Endodermal cell (in vitro differentiated cells): ENCODE results near the gene FBRSL1. TPM values are rescaled to one million over a fixed set of nuclear protein-coding genes. Genes with fewer than 3 reads are reported as not detected.

Experiments
- DNase-seq: peaks from one replicate; pipeline ENCODE4 v3.0.0-alpha.2; 2017
- H3K27ac ChIP-seq: 2 replicates; pipeline ENCODE4 v1.5.1; 2013; ENCODE audit warnings: mild to moderate bottlenecking, low read depth, low read length, moderate library complexity
- H3K27me3 ChIP-seq: 2 replicates; pipeline ENCODE4 v1.6.1; 2013; ENCODE audit warnings: mild to moderate bottlenecking, low read length, moderate library complexity; ENCODE audit not compliant: insufficient read depth, control insufficient read depth, poor library complexity, severe bottlenecking
- H3K36me3 ChIP-seq: 2 replicates; pipeline ENCODE4 v1.7.0; 2013; ENCODE audit warnings: mild to moderate bottlenecking, low read length, moderate library complexity; ENCODE audit not compliant: control insufficient read depth, insufficient read depth
- H3K4me1 ChIP-seq: one replicate; pipeline ENCODE4 v1.7.0; 2013; ENCODE audit warnings: low read length; ENCODE audit not compliant: control insufficient read depth, insufficient read depth
- H3K4me3 ChIP-seq: 2 replicates; pipeline ENCODE4 v1.5.1; 2013; ENCODE audit warnings: mild to moderate bottlenecking, low read length, moderate library complexity
- H3K9ac ChIP-seq: 2 replicates; pipeline ENCODE4 v1.6.1; 2013; ENCODE audit warnings: mild to moderate bottlenecking, low read length, moderate library complexity; ENCODE audit not compliant: poor library complexity, severe bottlenecking; ENCODE audit errors: extremely low read depth
- H3K9me3 ChIP-seq: 2 replicates; pipeline ENCODE4 v1.6.1; 2013; ENCODE audit warnings: mild to moderate bottlenecking, low read length, moderate library complexity; ENCODE audit not compliant: control insufficient read depth
- H3K27ac Mint-ChIP-seq: 2 replicates; pipeline ENCODE4 v1.8.0; 2020; ENCODE audit warnings: mixed read lengths
- H3K27me3 Mint-ChIP-seq: 2 replicates; pipeline ENCODE4 v1.8.0; 2021; ENCODE audit warnings: mild to moderate bottlenecking, mixed read lengths; ENCODE audit not compliant: insufficient read depth
- H3K36me3 Mint-ChIP-seq: 2 replicates; pipeline ENCODE4 v1.8.0; 2020; ENCODE audit warnings: low read depth, mixed read lengths
- H3K4me1 Mint-ChIP-seq: 2 replicates; pipeline ENCODE4 v1.8.0; 2020; ENCODE audit warnings: mixed read lengths
- H3K4me3 Mint-ChIP-seq: 2 replicates; pipeline ENCODE4 v1.8.0; 2020; ENCODE audit warnings: mild to moderate bottlenecking, moderate library complexity, mixed read lengths
- H3K9me3 Mint-ChIP-seq: 2 replicates; pipeline ENCODE4 v1.8.0; 2020; ENCODE audit warnings: mild to moderate bottlenecking, mixed read lengths
- CTCF ChIP-seq: fragments of 200-600 bp; sonication (generic); conservative IDR thresholded peaks from 2 replicates; pipeline ENCODE4 v1.5.0; 2021; ENCODE audit warnings: antibody characterized with exemption, mild to moderate bottlenecking
- WGBS, 2 experiments: methylation state at CpG; one replicate each; pipeline versions ENCODE4 v1.1.5 to v1.1.7; 2013; ENCODE audit warnings: missing lambda C conversion rate in 2 of 2, mixed read lengths in 1 of 2; ENCODE audit not compliant: insufficient coverage in 1 of 2, insufficient read length in 1 of 2; 5-methylcytosine and 5-hydroxymethylcytosine counted together
- total RNA-seq, 2 donors: library from RNA; stranded (reverse); fragmentation: NEBNext Ultra II Directional in 1 of 2; extraction: Animal tissue kit (Norgen Biotek cat#: 25700) in 1 of 2; gene quantifications; 2 replicates in 1 of 2; 3 replicates in 1 of 2; pipeline ENCODE4 v1.2.1, GENCODE V29; 2021

Gene FBRSL1
- total RNA-seq, 2 donors from 2014 or later = 74.9 to 92.3 TPM

DNA sequence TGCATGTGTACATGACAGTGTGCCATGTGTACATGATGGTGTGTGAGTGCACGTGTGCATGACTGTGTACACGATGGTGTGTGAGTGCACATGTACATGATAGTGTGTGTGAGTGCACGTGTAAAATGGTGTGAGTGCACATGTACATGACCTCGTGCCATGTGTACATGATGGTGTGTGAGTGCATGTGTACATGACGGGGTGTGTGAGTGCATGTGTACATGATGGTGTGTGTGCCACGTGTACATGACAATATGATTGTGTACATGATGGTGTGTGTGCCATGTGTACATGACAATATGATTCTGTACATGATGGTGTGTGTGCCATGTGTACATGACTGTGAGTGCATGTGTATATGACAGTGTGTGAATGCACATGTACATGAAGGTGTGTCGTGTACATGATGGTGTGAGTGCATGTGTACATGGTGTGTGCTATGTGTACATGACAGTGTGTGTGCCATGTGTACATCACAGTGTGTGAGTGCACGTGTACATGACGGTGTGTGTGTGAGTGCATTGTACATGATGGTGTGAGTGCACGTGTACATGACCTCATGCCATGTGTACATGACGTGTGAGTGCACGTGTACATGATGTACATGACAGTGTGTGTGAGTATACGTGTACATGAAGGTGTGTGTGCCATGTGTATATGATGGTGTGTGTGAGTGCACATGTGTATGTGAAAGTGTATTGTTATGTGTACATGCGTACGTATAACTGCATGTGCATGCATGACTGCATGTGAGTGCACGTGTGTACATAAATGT lies 46.3 kb downstream of the FBRSL1 start:
- Histone ChIP-seq H3K36me3 (no peaks in the 10 kb centered on the region), H3K27ac (no peak overlapping the region), H3K4me3 (peak overlapping the region; percentile 15), H3K9me3 (peaks cover 36% of the 10 kb centered on the region), H3K27me3 (peaks cover 10% of the 10 kb centered on the region), H3K4me1 (no peaks in the 10 kb centered on the region), H3K9ac (no peak overlapping the region)
- Mint-ChIP-seq H3K27ac (no peak overlapping the region), H3K36me3 (peaks cover 25% of the 10 kb centered on the region), H3K4me1 (no peaks in the 10 kb centered on the region), H3K9me3 (peaks cover 53% of the 10 kb centered on the region), H3K27me3 (peaks cover 64% of the 10 kb centered on the region), H3K4me3 (no peak overlapping the region)
- no peak for DNase-seq
- TF ChIP-seq CTCF = no peak
- WGBS, 2 experiments = 92 to 94% methylated on average over 15 to 16 of the region's 16 CpGs

- H3K4me3 Mint-ChIP-seq = no peak overlapping the region
- no peak overlapping the region for H3K27ac ChIP-seq
- H3K9me3 ChIP-seq = peaks cover 31% of the 10 kb centered on the region
- no peak overlapping the region for H3K4me3 ChIP-seq
- peaks cover 46% of the 10 kb centered on the region for H3K9me3 Mint-ChIP-seq
- H3K27me3 Mint-ChIP-seq = peaks cover 63% of the 10 kb centered on the region
- H3K36me3 ChIP-seq = no peaks in the 10 kb centered on the region
- no peaks in the 10 kb centered on the region for H3K4me1 Mint-ChIP-seq
- no peak for DNase-seq
- WGBS, 2 experiments = 90 to 94% methylated on average over 11 of the region's 11 CpGs
- no peak overlapping the region for H3K27ac Mint-ChIP-seq
- TF ChIP-seq CTCF = no peak
- peaks cover 20% of the 10 kb centered on the region for H3K36me3 Mint-ChIP-seq
- H3K9ac ChIP-seq = no peak overlapping the region
- peaks cover 12% of the 10 kb centered on the region for H3K27me3 ChIP-seq
- no peaks in the 10 kb centered on the region for H3K4me1 ChIP-seq
Measured at GRCh38 chr12:132537049-132537448, 47.1 kb downstream of the FBRSL1 start.

DNA sequence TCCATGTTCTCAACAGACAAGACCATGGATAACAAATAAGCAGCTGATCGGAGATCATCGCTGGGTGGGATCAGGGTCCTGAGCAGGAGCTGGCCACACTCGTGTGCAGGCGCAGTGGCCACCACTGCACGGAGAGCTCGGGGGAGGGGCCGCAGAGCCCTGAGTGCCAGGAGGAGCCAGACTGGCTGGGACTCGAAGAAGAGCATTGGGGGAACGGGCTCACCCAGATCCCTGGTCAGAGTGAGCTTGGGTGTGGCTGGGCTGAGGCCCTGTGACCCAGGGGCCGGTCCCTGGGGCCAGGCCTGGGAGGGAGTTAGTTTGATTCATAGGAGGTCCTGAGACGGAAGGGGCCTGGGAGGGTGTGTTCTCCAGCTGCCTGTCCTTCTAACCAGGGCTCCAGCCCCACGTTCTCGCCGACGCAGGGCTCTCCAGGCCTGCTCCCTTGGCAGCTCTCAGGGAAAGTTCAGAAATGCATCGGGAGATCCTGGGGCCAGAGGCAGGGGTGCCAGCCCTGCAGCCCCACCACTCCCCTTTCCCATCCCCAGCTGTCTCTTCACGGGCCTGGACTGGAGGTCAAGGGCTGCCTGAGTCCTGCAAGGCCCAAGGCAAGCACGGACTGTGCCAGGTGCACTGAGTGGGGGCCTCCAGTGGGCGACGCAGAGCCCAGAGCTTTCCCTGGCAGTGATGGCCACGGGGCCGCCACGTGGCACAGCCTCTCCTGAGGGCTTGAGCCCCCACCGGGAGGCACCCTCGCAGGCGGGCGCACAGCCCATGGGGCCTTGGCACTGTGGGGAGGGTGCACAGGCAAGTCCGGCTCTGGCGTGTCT lies 48.1 kb downstream of the FBRSL1 start:
- Mint-ChIP-seq H3K4me1 (no peaks in the 10 kb centered on the region), H3K27me3 (peaks cover 72% of the 10 kb centered on the region), H3K9me3 (peaks cover 37% of the 10 kb centered on the region), H3K27ac (no peak overlapping the region), H3K4me3 (no peak overlapping the region), H3K36me3 (peaks cover 16% of the 10 kb centered on the region)
- Histone ChIP-seq H3K36me3 (no peaks in the 10 kb centered on the region), H3K9me3 (peaks cover 30% of the 10 kb centered on the region), H3K4me3 (no peak overlapping the region), H3K27me3 (peaks cover 21% of the 10 kb centered on the region), H3K4me1 (no peaks in the 10 kb centered on the region), H3K9ac (no peak overlapping the region), H3K27ac (no peak overlapping the region)
- 88 to 94% methylated on average over 15 to 29 of the region's 29 CpGs for WGBS, 2 experiments
- no peak for TF ChIP-seq CTCF
- DNase-seq = no peak
